Measurements from ENCODE around the gene PLLP.

- TF ChIP-seq TAF1 (IDR thresholded peaks at IDR 0.05; ENCODE audit: low read depth): no peak
- TF ChIP-seq EP300 (IDR thresholded peaks at IDR 0.05; ENCODE audit: borderline replicate concordance): no peak
- no peak for TF ChIP-seq TEAD4 (IDR thresholded peaks at IDR 0.05)
- no peak for TF ChIP-seq REST (IDR thresholded peaks at IDR 0.05; ENCODE audit: low read depth)
- no peak for TF ChIP-seq ZBTB7A (IDR thresholded peaks at IDR 0.05; ENCODE audit: low read depth)
- no peak for TF ChIP-seq USF1 (IDR thresholded peaks at IDR 0.05)
- TF ChIP-seq RAD21 (IDR thresholded peaks at IDR 0.05; ENCODE audit: low read depth): no peak
- TF ChIP-seq CREB1 (IDR thresholded peaks at IDR 0.05; ENCODE audit: low read depth): no peak
- no peak for TF ChIP-seq TCF12 (IDR thresholded peaks at IDR 0.05; ENCODE audit: low read depth)
Observed at GRCh38 chr16:57307365-57307764, 22.9 kb upstream of the PLLP start.

Data from Ishikawa (cell line).